OCI-LY1 (cell line): ENCODE results near the gene BICD2.

Experiments
- EZH2 ChIP-seq: fragments of 200-600 bp; sonication (generic), shearing (Covaris generic); IDR thresholded peaks from 2 replicates; pipeline ENCODE4 v1.8.0; 2017; ENCODE audit warnings: borderline replicate concordance, mixed run types, mild to moderate bottlenecking, antibody characterized with exemption, low read length, moderate library complexity, mixed read lengths
- TF ChIP-seq, protein P1 (sequence below): fragments of 200-600 bp; sonication (generic), shearing (Covaris generic); IDR thresholded peaks from 2 replicates; pipeline ENCODE4 v1.5.1; 2017; ENCODE audit warnings: mild to moderate bottlenecking, antibody characterized with exemption, low read length, moderate library complexity, mixed read lengths

DNA sequence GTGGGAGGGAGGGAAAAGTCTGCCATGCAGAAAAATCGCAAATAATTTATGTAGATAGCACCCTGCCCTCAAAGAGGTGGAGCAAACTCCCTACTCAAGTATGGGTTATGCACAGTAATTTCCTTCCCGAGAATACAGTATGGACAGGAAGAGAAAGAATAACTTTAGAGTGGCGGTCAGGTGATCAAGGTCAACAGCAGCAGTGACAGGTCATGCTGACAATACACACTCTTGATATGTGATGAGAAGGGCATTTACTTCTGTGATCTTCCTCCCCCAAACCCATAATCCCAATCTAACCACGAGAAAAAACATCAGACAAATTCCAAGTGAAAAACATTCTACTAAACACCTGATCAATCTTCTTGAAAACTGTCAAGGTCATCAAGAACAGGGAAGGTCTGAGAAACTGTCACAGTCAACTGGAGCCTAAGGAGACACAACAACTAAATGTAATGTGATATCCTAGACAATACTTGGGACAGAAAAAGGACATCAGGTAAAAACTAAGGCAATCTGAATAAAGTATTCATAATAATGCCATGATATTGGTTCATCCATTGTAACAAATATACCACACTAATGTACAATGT lies 11.7 kb downstream of the BICD2 start:
- TF ChIP-seq, protein P1, sequence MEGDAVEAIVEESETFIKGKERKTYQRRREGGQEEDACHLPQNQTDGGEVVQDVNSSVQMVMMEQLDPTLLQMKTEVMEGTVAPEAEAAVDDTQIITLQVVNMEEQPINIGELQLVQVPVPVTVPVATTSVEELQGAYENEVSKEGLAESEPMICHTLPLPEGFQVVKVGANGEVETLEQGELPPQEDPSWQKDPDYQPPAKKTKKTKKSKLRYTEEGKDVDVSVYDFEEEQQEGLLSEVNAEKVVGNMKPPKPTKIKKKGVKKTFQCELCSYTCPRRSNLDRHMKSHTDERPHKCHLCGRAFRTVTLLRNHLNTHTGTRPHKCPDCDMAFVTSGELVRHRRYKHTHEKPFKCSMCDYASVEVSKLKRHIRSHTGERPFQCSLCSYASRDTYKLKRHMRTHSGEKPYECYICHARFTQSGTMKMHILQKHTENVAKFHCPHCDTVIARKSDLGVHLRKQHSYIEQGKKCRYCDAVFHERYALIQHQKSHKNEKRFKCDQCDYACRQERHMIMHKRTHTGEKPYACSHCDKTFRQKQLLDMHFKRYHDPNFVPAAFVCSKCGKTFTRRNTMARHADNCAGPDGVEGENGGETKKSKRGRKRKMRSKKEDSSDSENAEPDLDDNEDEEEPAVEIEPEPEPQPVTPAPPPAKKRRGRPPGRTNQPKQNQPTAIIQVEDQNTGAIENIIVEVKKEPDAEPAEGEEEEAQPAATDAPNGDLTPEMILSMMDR, result no peak
- TF ChIP-seq EZH2, result no peak
